GM18520 (cell line): ENCODE measurements around the gene ESPN.
"Not testable (repeated sequence)": the region's sequence is repeated elsewhere in the genome, so short reads cannot be mapped to it uniquely, and the experiment has no call there.

ENCODE experiments used
- ATAC-seq: cut with Tn5 transposase; IDR thresholded peaks from one replicate; pipeline ENCODE4 v1.9.1; 2021; ENCODE audit not compliant: unreplicated experiment

Gene ESPN

DNA sequence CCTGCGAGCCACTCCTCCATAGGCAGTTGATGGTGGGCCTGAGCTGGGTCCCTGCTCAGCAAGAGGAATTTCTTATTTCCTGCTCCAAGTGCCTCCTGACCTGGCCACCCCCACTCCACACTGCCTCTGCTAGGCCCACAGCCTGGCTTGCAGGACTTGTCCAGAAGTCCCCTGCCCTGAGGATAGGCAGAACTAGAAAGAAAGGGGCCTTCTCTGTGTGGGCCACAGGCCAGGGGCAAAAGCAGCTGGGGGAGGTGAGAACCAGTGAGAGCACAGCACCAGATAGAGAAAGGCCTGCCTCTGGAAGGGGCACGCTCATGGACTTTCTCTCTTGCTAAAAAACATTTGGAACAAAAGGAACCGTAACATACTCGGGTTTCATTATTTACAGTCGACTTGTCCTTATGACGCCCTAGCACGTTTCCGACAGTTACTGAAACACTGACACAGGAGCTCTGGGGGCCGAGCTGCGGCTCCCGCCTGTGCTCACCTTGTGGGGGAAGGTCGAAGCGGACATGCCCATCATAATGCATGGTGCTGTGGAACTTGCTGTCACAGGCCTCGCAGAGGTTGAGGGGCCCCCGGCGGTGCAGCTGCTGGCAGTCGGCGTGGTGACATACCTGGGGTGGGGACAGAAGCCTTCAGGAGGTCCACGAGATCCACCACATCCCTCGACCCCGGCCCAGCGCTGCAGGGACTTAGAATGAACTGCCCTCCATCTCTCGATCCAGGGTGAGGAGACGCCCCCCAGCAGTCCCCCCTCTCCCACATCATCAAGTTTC is 52.7 kb downstream of the ESPN start:
- ATAC-seq = no peak

GRCh38 chr1:6481820-6482219 is 57.2 kb downstream of the ESPN start:
- ATAC-seq = no peak

DNA sequence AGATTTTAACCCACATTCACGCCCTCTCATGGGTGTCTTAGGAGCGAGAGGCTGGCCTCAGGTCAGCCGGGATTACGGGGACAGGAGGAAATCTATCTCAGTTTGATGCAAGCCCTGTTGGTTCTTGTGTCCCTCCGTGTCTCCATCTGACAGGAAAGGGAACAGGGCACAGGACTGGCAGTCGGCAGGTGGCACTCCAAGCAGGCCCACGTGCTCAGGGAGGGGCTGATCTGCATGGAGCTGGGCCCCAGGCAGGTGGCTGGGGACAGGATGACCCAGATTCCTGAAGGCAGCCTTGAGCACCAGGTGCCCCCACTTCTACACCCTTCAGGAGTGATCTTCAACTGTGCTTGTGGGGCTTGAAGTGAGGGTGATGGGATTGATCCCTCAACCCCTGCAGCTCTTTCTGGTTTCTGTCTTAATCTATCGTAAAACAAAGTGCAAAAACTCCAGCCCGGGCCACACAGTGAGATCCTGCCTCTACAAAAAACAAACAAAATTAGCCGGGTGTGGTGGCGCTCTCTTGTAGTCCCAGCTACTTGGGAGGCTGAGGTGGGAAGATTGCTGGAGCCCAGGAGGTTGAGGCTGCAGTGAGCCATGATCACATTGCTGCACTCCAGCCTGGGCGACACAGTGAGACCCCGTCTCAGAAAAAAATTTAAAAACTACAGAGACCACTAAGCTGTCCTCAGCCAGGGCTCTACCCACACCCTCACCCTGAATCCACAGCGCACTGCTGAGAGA is 58.6 kb downstream of the ESPN start:
- ATAC-seq = no peak

DNA sequence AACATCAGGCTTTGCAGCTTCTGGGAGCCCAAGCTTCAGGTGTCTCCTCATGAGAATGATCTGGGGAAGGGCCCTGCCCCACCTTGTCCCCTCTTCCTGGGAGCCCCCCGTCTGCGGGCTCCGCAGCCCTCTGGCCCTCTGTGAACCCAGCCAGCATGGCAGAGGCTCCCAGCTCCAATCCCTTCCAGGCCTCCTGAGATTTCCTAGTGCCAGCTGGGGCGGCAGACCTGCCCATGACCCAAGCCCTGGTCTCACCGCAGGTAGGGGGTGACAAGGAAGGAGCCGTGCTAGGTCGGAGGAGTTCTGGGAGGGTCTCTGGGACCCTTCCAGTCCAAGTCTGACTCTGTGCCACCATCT is 59.2 kb downstream of the ESPN start:
- no peak for ATAC-seq

DNA sequence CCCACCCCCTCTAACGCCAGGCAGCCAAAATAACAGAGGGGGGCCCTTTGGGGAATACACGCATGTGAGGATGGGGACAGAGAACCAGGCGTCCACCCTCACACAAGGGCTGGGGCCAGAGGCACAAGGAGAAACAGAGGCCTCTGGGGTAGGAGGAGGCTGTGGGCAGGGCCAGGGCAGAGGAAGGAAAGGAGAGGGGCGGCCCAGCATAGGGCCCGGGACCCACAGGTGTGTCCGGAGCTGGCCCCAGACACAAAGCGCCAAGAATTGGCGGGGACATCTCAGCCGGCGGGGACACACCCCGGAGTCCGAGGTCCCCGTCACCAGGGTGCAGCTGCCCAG is 60.2 kb downstream of the ESPN start:
- ATAC-seq = no peak

- no peak for ATAC-seq
These were observed 60.9 kb downstream of the ESPN start for GRCh38 chr1:6485168-6486101.

DNA sequence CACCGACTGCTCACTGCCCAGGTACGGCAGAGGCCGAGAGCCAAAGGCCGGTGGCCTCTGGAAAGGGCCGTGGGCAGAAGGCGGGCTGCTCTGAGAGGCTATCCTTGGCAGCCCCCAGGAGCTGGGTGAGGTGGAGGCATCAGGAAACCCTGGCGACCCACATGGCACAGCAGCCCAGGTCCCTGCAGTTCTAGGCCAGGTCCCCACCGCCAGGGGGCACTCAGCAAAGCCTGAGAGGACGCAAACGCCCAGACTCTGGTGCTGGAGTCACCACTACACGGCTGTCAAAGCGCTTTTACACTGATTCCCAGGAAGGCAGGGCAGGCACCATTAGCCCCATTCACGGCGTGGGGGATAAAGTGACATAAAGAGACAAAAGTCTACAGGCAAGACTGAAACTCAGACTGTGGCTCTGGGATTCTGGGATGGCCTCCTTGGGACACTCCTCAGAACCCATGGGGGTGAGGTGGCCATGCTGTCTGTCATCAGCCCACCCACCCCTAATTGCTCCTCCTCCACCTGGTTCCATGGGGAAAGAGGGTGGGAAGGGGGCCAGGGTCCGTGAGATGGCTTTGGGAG is 61.9 kb downstream of the ESPN start:
- no peak for ATAC-seq

DNA sequence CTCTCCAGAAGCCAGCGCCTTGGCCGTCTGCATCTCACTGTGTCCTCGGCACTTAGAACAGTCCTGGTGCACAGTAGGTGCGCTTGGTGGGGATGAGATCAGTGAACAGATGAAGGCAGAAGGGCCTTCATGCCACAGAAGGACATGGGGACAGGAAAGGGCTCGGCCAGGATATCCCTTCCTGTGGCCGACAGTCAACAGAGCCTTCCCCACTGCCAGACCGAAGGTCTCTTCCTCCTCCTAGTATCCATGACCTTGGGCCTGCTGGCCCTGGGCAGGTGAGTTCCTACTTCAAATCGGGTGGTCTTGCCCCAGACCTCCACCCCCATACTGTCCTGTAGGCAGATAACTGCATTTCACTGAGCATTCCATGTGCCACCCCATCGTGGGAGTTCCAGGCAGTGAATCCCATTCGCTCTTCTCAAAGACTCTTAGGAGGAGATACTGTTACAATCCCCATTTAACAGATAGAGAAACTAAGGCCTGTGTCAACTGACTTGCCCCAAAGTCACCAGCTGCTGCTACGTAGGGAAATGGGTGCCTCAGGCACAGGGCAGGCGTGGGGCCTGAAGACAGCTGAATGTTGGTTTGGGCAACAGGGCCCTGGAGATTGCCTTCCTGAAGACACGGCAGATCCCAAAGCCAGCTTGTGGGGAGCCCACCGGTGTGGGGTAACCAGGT is 63.4 kb downstream of the ESPN start:
- ATAC-seq = no peak

- no peak for ATAC-seq
These were observed 64.2 kb downstream of the ESPN start for GRCh38 chr1:6488602-6489382.

- ATAC-seq = no peak
These were observed 64.8 kb downstream of the ESPN start for GRCh38 chr1:6489383-6489765.

DNA sequence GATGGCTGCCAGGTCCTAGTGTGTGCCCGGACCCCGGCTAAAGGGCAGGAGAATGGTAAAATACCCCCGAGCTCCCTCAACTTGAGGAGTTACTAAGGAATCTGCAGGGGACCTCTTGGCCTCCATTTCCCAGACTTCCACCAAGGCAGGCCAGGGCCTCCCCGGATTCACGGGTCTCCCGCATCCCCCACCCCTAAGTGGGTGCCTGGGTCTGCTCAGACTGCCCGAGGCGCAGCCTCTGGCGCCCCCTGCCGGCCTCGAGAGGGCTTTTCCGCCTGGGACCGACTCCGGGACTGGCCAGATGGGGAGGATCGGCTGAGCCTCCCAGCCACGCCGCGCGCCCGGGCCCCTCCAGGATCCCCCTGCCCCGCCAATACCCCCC is 65.2 kb downstream of the ESPN start:
- no peak for ATAC-seq

- no peak for ATAC-seq
These were observed 65.9 kb downstream of the ESPN start for GRCh38 chr1:6490181-6491080.

DNA sequence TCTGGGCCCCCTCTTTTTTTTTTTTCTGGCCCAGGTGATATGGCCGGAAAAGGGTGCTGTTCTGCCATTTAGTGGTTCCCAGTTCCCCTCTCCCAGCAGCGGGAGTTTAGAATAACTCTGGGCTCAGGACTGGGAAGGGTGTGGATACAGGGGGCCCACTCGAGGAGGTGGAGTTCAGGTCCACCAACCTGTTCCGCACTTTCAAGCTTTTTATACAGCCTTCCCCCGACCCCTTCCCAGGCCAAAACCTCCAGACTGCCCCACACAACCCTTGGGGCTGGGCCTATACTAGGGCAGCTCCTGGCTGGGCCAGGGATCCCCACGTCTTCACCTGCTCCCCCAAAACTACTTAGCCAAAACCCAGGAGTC is 66.5 kb downstream of the ESPN start:
- ATAC-seq = no peak

GRCh38 chr1:6491480-6491962 is 66.9 kb downstream of the ESPN start, which contains the start of gene PLEKHG5:
TSS of gene PLEKHG5 (minus strand) at chr1:6491667. CDS start at chr1:6477571, 14,096 bp downstream.
- no peak for ATAC-seq

- ATAC-seq = no peak
These were observed 67.4 kb downstream of the ESPN start for GRCh38 chr1:6491966-6492365.

- not testable (repeated sequence) for ATAC-seq
These were observed 69.3 kb downstream of the ESPN start for GRCh38 chr1:6493834-6494223.

DNA sequence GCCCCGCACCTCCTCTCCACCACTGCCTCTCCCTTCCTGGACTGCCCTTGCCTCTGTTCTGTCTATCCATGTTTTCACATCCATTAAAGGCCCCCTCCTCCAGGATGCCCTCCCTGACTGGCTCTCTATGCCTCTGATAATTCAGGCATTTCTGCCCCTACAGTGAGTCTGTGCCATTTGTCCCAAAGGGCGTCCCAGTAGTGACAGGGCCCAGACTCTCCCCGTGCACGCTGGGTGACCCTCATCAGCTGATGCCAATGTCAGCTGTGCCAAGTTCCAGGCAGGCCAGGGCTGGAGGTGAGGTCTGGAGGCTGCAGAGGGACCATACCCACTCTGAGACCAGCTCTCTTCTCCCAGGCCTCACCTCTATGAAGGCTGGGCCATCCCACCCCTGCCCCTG is 70.1 kb downstream of the ESPN start:
- ATAC-seq = no peak

- ATAC-seq = no peak
These were observed 70.5 kb downstream of the ESPN start for GRCh38 chr1:6495041-6495441.
